ENCODE measurements around the gene SYT17.

SYT17 gene

DNA sequence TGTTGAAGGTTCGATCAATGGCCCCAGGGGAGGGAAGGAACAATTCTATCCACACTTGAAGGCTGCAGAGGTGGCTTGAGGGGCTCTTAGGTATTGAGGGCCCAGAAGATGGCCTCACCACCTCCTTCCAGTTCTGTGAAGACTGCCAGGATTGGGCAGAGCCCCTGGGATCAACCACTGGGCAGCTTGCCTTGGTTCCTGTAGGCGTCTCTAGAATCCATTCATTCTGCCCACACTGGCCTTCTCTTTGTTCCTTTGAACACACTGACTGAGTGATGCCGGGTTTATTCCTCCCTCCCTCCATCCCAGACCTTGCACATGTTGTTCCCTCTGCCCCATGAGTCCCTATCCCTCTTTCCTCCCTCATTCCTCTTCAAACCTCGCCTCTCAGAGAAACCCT lies 50.5 kb downstream of the SYT17 start:
- Histone ChIP-seq H2AK5ac (ENCODE audit: low read depth, low read length) (no peak overlapping the region), H2BK5ac (ENCODE audit: low read length) (no peak overlapping the region), H3K9ac (ENCODE audit: low read depth, low read length, poor library complexity) (no peak overlapping the region), H3K9me3 (replicated peaks in 1 of 2; ENCODE audit: control insufficient read depth in 2 of 2, insufficient read depth in 1 of 2, low read depth in 1 of 2, low read length in 2 of 2) (peaks cover 0 to 4% of the 10 kb centered on the region in 2 donors), H3K4me3 (ENCODE audit: low read length in 2 of 2) (no peak overlapping the region), H3K36me3 (replicated peaks in 1 of 2; ENCODE audit: control insufficient read depth in 2 of 2, insufficient read depth in 2 of 2, low read length in 2 of 2) (peaks cover 0 to 5% of the 10 kb centered on the region in 2 donors), H3K4ac (ENCODE audit: low read length) (no peak overlapping the region), H4K8ac (ENCODE audit: low read depth, low read length) (no peak overlapping the region), H3K14ac (ENCODE audit: low read length) (no peak overlapping the region), H3K79me1 (ENCODE audit: low read depth, low read length) (no peaks in the 10 kb centered on the region), H3K27ac (replicated peaks; ENCODE audit: low read length) (no peak overlapping the region), H2BK120ac (ENCODE audit: low read depth, low read length) (no peak overlapping the region), H4K91ac (ENCODE audit: low read depth, low read length, poor library complexity) (no peak overlapping the region), H3K18ac (ENCODE audit: low read length) (peak overlapping the region; percentile 38), H2AFZ (ENCODE audit: low read length) (no peak overlapping the region), H3K4me2 (ENCODE audit: insufficient read depth, low read length, poor library complexity, severe bottlenecking) (no peak overlapping the region), H2BK15ac (ENCODE audit: low read length) (no peak overlapping the region), H3K27me3 (ENCODE audit: control insufficient read depth in 3 of 3, insufficient read depth in 3 of 3, low read depth in 1 of 3, low read length in 3 of 3) (no peaks in the 10 kb centered on the region), H3K23ac (ENCODE audit: low read depth, low read length, poor library complexity) (no peak overlapping the region), H3K4me1 (ENCODE audit: control insufficient read depth in 2 of 2, insufficient read depth in 1 of 2, low read depth in 1 of 2, low read length in 2 of 2) (peaks cover 0 to 2% of the 10 kb centered on the region in 2 donors), H2BK12ac (ENCODE audit: low read length) (no peak overlapping the region)
- DNase-seq (ENCODE audit: low spot score) = no peak
- WGBS, 2 donors (ENCODE audit: extremely low coverage in 2 of 2, insufficient read length in 2 of 2, insufficient replicate concordance in 1 of 2) = no CpG with 5 or more reads among the region's 4 CpGs

DNA sequence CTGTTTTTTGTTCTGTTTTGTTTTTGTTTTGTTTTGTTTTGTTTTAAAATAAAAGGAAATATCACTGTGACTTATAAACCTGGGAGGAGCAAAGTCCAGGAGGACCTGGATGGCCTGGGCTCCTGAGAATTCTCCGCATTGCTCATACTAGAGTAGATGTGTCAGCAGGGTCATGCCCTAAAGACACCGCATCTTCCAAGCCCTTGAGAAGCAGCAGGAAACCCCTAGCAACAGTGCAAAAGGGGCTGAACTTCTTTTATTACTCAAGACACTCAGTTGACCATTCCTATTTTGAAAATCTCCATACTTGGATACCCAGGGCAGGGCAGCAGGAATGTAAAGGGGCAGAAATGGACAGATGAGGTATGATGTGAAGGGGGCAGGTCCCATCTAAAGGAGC lies 51.8 kb downstream of the SYT17 start:
- Histone ChIP-seq H3K14ac (ENCODE audit: low read length) (no peak overlapping the region), H2BK15ac (ENCODE audit: low read length) (no peak overlapping the region), H3K9ac (ENCODE audit: low read depth, low read length, poor library complexity) (no peak overlapping the region), H3K4me1 (ENCODE audit: control insufficient read depth in 2 of 2, insufficient read depth in 1 of 2, low read depth in 1 of 2, low read length in 2 of 2) (peaks cover 0 to 2% of the 10 kb centered on the region in 2 donors), H2BK12ac (ENCODE audit: low read length) (no peak overlapping the region), H2BK120ac (ENCODE audit: low read depth, low read length) (no peak overlapping the region), H3K79me1 (ENCODE audit: low read depth, low read length) (no peaks in the 10 kb centered on the region), H3K4me2 (ENCODE audit: insufficient read depth, low read length, poor library complexity, severe bottlenecking) (no peak overlapping the region), H3K27ac (replicated peaks; ENCODE audit: low read length) (no peak overlapping the region), H3K27me3 (ENCODE audit: control insufficient read depth in 3 of 3, insufficient read depth in 3 of 3, low read depth in 1 of 3, low read length in 3 of 3) (no peaks in the 10 kb centered on the region), H2AK5ac (ENCODE audit: low read depth, low read length) (no peak overlapping the region), H3K36me3 (replicated peaks in 1 of 2; ENCODE audit: control insufficient read depth in 2 of 2, insufficient read depth in 2 of 2, low read length in 2 of 2) (peaks cover 0 to 8% of the 10 kb centered on the region in 2 donors), H2AFZ (ENCODE audit: low read length) (no peak overlapping the region), H3K18ac (ENCODE audit: low read length) (no peak overlapping the region), H3K23ac (ENCODE audit: low read depth, low read length, poor library complexity) (no peak overlapping the region), H3K9me3 (replicated peaks in 1 of 2; ENCODE audit: control insufficient read depth in 2 of 2, insufficient read depth in 1 of 2, low read depth in 1 of 2, low read length in 2 of 2) (no peaks in the 10 kb centered on the region), H2BK5ac (ENCODE audit: low read length) (no peak overlapping the region), H4K91ac (ENCODE audit: low read depth, low read length, poor library complexity) (no peak overlapping the region), H4K8ac (ENCODE audit: low read depth, low read length) (no peak overlapping the region), H3K4ac (ENCODE audit: low read length) (no peak overlapping the region), H3K4me3 (ENCODE audit: low read length in 2 of 2) (no peak overlapping the region)
- DNase-seq (ENCODE audit: low spot score) = no peak
- no CpG with 5 or more reads among the region's 2 CpGs for WGBS, 2 donors (ENCODE audit: extremely low coverage in 2 of 2, insufficient read length in 2 of 2, insufficient replicate concordance in 1 of 2)

DNA sequence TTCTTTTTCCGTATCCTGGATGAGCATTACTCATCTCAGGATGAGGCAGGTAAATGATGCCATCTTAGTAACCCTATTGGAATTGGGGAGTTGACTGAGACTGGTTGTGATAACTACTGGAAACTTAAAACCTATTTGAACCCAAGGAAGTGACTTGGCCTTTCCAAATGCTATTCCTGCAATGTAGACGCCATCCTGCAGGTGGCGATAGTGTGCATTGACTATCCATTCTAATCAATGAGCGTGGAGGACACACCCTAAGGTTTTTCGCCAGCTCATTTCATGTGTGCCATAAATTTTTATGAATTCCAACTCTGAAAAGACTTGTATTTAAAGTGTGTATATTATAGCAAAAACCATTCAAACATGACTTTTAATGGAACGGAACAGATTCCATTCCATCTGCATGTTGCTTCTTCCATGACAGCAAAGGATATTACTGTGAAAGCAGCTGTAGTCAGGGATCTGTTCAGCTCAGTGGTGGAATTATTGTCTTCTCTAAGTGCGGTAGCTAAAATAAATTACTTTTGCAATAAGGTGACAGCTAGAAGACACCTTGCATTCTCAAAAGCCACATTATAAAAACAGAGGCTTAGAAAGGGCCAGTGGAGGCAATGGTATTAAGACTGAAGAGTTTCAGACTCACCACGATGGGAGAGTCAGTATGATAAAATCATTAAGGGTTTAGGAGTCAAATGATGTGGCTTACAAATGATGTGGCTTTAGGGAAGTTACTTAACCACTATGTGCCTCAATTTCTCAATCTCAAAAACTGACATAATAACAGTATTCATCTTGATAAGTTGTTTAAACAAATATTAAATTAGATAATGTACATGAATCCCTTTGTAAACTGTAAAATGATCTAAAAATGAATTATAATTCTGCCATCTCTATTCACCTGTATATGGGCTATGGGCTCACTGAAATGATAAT lies 55.5 kb downstream of the SYT17 start:
- Histone ChIP-seq H3K4me3 (ENCODE audit: low read length in 2 of 2) (no peak overlapping the region), H3K4ac (ENCODE audit: low read length) (no peak overlapping the region), H3K9me3 (replicated peaks in 1 of 2; ENCODE audit: control insufficient read depth in 2 of 2, insufficient read depth in 1 of 2, low read depth in 1 of 2, low read length in 2 of 2) (peaks cover 2 to 3% of the 10 kb centered on the region in 2 donors), H3K14ac (ENCODE audit: low read length) (no peak overlapping the region), H2AK5ac (ENCODE audit: low read depth, low read length) (no peak overlapping the region), H2AFZ (ENCODE audit: low read length) (no peak overlapping the region), H3K79me1 (ENCODE audit: low read depth, low read length) (no peaks in the 10 kb centered on the region), H2BK15ac (ENCODE audit: low read length) (no peak overlapping the region), H3K27ac (replicated peaks; ENCODE audit: low read length) (no peak overlapping the region), H3K36me3 (replicated peaks in 1 of 2; ENCODE audit: control insufficient read depth in 2 of 2, insufficient read depth in 2 of 2, low read length in 2 of 2) (peaks cover 0 to 11% of the 10 kb centered on the region in 2 donors), H4K91ac (ENCODE audit: low read depth, low read length, poor library complexity) (no peak overlapping the region), H3K27me3 (ENCODE audit: control insufficient read depth in 3 of 3, insufficient read depth in 3 of 3, low read depth in 1 of 3, low read length in 3 of 3) (no peaks in the 10 kb centered on the region), H3K23ac (ENCODE audit: low read depth, low read length, poor library complexity) (no peak overlapping the region), H2BK12ac (ENCODE audit: low read length) (no peak overlapping the region), H3K9ac (ENCODE audit: low read depth, low read length, poor library complexity) (no peak overlapping the region), H2BK120ac (ENCODE audit: low read depth, low read length) (no peak overlapping the region), H4K8ac (ENCODE audit: low read depth, low read length) (no peak overlapping the region), H3K4me2 (ENCODE audit: insufficient read depth, low read length, poor library complexity, severe bottlenecking) (no peak overlapping the region), H3K18ac (ENCODE audit: low read length) (no peak overlapping the region), H3K4me1 (ENCODE audit: control insufficient read depth in 2 of 2, insufficient read depth in 1 of 2, low read depth in 1 of 2, low read length in 2 of 2) (peaks cover 0 to 12% of the 10 kb centered on the region in 2 donors), H2BK5ac (ENCODE audit: low read length) (no peak overlapping the region)
- peak; percentile 47 for DNase-seq (ENCODE audit: low spot score)
- no CpG with 5 or more reads among the region's 8 CpGs for WGBS, 2 donors (ENCODE audit: extremely low coverage in 2 of 2, insufficient read length in 2 of 2, insufficient replicate concordance in 1 of 2)

DNA sequence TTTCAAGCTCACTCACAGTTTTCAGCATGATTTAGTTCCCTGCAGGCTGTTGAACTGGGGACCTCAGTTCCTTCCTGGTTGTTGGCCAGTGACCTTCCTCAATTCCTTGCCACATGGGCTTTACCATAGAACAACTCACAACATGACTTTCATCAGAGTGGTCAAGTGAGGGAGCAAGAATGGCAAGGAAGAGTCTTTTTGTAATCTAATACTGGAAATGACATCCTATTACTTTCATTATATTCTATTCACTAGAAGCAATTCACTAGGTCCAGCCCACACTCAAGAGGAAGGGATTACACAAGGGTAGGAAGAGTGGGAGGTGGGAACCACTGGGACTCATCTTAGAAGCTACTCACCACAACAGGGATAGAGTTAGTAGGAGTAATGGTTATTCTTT lies 57.6 kb downstream of the SYT17 start:
- no peaks in the 10 kb centered on the region for H3K27me3 ChIP-seq (ENCODE audit: control insufficient read depth in 3 of 3, insufficient read depth in 3 of 3, low read depth in 1 of 3, low read length in 3 of 3)
- peaks cover 0 to 9% of the 10 kb centered on the region in 2 donors for H3K36me3 ChIP-seq (replicated peaks in 1 of 2; ENCODE audit: control insufficient read depth in 2 of 2, insufficient read depth in 2 of 2, low read length in 2 of 2)
- H3K27ac ChIP-seq (replicated peaks; ENCODE audit: low read length) = no peak overlapping the region
- H4K91ac ChIP-seq (ENCODE audit: low read depth, low read length, poor library complexity) = no peak overlapping the region
- H2BK5ac ChIP-seq (ENCODE audit: low read length) = no peak overlapping the region
- no peak overlapping the region for H3K14ac ChIP-seq (ENCODE audit: low read length)
- no peaks in the 10 kb centered on the region for H3K79me1 ChIP-seq (ENCODE audit: low read depth, low read length)
- no peak overlapping the region for H3K4ac ChIP-seq (ENCODE audit: low read length)
- peaks cover 0 to 13% of the 10 kb centered on the region in 2 donors for H3K4me1 ChIP-seq (ENCODE audit: control insufficient read depth in 2 of 2, insufficient read depth in 1 of 2, low read depth in 1 of 2, low read length in 2 of 2)
- H3K18ac ChIP-seq (ENCODE audit: low read length) = no peak overlapping the region
- H3K9ac ChIP-seq (ENCODE audit: low read depth, low read length, poor library complexity) = no peak overlapping the region
- no peak overlapping the region for H2AK5ac ChIP-seq (ENCODE audit: low read depth, low read length)
- H2AFZ ChIP-seq (ENCODE audit: low read length) = no peak overlapping the region
- no peak overlapping the region for H3K23ac ChIP-seq (ENCODE audit: low read depth, low read length, poor library complexity)
- H2BK12ac ChIP-seq (ENCODE audit: low read length) = no peak overlapping the region
- no peak overlapping the region for H4K8ac ChIP-seq (ENCODE audit: low read depth, low read length)
- H3K4me2 ChIP-seq (ENCODE audit: insufficient read depth, low read length, poor library complexity, severe bottlenecking) = no peak overlapping the region
- H2BK15ac ChIP-seq (ENCODE audit: low read length) = no peak overlapping the region
- no peak overlapping the region for H2BK120ac ChIP-seq (ENCODE audit: low read depth, low read length)
- no peak overlapping the region for H3K4me3 ChIP-seq (ENCODE audit: low read length in 2 of 2)
- no peak for DNase-seq (ENCODE audit: low spot score)
- H3K9me3 ChIP-seq (replicated peaks in 1 of 2; ENCODE audit: control insufficient read depth in 2 of 2, insufficient read depth in 1 of 2, low read depth in 1 of 2, low read length in 2 of 2) = peaks cover 2 to 3% of the 10 kb centered on the region in 2 donors
